G401 (cell line): ENCODE measurements around the gene DHX30. TPM values are rescaled to one million over a fixed set of nuclear protein-coding genes. Genes with fewer than 3 reads are reported as not detected.

Source experiments
- DNase-seq: peaks from one replicate; pipeline ENCODE4 v3.0.0-alpha.2; 2015; ENCODE audit warnings: low spot score
- in situ Hi-C: cut with HindIII; loops from 2 replicates; pipeline ENCODE4 v1.10.0; 2016; ENCODE audit warnings: low sequenced_read_pairs, mixed read lengths
- total RNA-seq: library from RNA; depleted of rRNA; stranded (reverse); fragments of >200 nt; shearing (Covaris generic); gene quantifications from 2 replicates; pipeline ENCODE4 v1.2.3, GENCODE V29; 2014

DHX30 gene
- total RNA-seq, 1 experiment from 2014 or later = 168 TPM

GRCh38 chr3:47849699-47850563, 47.0 kb downstream of the DHX30 start:
- peak; percentile 22 for DNase-seq
- in situ Hi-C loops = no loop called here

DNA sequence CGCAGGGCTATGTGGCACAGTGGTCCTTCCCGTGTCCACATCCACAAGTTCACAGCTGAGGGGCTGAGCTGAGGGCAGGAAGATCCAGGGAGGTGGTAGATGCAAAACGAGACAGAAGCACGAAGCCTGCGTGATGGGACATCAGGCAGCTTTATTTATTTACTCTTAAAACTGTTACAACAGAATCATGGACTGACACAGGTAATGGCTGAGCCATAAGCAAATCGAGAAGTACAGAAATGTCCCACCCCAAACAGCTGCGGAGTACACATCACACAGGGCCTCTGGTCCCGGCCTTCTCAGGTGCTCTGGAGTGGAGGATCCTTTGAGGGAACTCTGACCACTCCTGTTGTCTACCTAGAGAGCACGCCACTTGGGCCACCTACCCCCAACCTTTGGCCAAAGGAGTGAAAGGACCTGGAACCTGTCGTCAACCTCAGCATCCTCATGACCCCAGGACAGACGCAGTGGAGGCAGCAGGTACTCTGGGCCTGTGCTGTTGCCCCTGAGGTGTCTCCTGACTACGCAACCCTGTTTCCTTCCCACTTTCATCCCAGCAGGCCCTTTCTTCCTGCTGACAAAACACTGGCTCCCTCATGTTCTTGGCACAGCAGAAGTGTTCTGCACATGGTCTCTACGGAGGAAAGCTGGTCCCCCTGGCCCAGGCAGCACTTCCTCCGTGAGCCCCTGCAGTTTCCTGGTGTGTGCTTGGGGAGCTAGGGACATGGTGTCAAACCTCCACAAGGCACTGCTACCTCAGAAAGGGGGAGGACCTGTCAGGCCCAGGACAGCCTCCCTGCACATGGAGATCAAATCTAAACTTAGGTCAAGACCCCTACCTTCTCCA, 47.8 kb downstream of the DHX30 start:
- DNase-seq = no peak
- in situ Hi-C loops = no loop called here

DNA sequence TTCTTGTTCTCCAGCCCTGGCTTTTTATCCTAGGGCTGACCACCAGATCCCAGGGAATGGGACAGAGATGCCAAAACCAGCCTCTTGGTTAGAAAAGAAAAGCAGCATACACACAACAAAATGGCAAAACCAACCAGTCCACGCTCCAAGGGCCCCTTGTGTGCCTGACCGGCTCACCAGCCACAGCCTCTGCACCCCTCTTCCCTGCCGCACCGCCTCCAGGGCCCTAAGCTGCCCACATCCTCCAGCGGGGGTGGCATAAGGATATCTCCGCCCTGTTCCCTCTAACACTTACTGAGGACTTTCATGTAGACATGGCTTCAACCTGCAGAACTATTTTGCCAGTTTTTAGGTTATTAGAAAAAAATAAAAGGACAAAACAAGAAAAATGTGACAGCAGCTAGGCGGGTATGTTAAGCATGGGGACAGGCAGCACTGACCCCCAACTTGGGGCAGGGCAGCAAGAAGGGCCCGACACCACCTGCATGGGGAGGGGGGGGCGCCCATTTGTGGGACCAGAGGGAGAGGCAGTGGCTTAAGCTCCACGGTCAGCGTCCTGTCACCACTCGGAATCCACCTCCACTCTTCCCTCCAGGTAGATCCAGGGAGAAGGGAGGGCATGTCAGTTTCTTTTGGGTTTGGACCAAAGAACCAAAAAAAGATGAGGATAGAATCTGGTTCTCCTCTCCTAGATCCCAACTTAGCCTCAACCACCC, 49.1 kb downstream of the DHX30 start:
- in situ Hi-C loops = no loop called here

GRCh38 chr3:47852604-47853602, 50.0 kb downstream of the DHX30 start:
- in situ Hi-C loops = no loop called here

More for the DNA sequence above, 49.1 kb downstream of the DHX30 start:
- DNase-seq = no peak

DNA sequence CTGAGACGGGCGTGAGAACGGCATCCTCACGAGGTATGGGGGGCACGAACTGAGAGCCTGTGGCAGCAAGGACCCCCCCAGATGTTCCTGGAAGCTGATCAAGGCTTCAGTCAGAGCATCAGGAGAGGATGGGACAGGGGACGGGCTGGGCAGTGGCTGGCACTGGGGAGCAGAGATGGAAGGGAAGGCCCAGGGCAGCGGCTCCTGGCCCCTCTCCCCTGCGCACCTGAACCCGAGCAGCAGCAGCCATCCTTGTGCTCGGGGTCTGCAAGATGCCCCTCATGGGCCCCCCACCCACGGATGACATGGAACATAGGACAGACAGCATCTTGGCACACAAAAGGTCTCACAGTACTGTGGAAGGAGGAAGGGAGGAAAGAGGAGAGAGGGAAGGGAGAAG, 51.3 kb downstream of the DHX30 start:
- in situ Hi-C loops = no loop called here
- no peak for DNase-seq

More at GRCh38 chr3:47852604-47853602, 50.0 kb downstream of the DHX30 start:
- no peak for DNase-seq

GRCh38 chr3:47854720-47855455, 52.0 kb downstream of the DHX30 start:
- DNase-seq = no peak
- in situ Hi-C loops = no loop called here

- in situ Hi-C loops = no loop called here
Measured at GRCh38 chr3:47855461-47856383, 52.8 kb downstream of the DHX30 start.

GRCh38 chr3:47856669-47857068, 53.7 kb downstream of the DHX30 start:
- peak; percentile 17 for DNase-seq
- in situ Hi-C loops = no loop called here

More at GRCh38 chr3:47855461-47856383, 52.8 kb downstream of the DHX30 start:
- DNase-seq = no peak

DNA sequence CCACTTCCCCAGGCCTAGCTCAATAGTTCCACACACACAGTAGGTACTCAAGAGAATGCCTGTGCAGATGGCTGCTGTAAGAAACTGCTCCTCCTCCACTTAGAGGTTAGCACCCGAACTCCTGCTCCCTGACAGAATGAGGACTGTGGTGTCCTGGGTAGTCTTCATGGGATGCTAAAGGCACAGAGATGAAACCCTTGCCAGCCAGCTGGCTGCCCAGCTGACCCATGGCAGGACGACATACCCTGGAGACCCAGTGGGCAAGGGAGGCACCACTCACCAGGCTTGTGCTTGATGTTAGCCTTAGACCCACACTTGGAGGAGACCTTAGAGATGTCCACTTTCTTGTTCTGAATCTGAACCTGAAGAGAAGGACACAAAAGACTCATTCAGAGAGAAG, 54.2 kb downstream of the DHX30 start:
- in situ Hi-C loops = no loop called here
- DNase-seq = no peak

DNA sequence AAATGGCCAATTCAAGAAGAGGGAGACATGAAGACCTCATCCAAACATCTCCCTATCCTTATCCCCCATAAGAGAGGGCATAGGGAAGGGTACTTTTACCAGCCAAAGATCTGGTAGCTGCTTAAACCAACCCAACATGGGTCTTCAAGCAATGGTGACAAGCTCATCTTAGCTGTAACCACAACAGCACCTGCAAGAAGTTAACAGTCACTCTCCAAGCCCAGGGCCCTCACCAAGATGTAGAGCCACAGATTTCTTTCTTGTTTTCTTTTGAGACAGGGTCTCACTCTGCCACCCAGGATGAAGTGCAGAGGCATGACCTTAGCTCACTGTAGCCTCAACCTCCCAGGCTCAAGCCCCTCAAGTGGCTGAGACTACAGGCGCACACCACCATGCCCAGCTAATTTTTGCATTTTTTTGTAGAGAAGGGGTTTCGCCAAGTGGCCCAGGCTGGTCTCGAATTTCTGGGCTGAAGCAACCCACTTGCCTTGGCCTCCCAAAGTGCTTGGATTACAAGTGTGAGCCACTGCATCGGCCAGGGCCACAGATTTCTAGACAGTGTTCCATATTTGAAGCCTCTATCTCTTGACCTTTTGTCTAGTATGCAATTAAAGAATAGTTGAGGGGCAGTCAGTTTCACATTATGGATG, 57.1 kb downstream of the DHX30 start:
- in situ Hi-C loops = no loop called here
- no peak for DNase-seq

- in situ Hi-C loops = no loop called here
- DNase-seq = no peak
Measured at GRCh38 chr3:47863391-47864128, 60.6 kb downstream of the DHX30 start.

GRCh38 chr3:47865192-47865591, 62.3 kb downstream of the DHX30 start:
- in situ Hi-C loops = no loop called here
- no peak for DNase-seq

DNA sequence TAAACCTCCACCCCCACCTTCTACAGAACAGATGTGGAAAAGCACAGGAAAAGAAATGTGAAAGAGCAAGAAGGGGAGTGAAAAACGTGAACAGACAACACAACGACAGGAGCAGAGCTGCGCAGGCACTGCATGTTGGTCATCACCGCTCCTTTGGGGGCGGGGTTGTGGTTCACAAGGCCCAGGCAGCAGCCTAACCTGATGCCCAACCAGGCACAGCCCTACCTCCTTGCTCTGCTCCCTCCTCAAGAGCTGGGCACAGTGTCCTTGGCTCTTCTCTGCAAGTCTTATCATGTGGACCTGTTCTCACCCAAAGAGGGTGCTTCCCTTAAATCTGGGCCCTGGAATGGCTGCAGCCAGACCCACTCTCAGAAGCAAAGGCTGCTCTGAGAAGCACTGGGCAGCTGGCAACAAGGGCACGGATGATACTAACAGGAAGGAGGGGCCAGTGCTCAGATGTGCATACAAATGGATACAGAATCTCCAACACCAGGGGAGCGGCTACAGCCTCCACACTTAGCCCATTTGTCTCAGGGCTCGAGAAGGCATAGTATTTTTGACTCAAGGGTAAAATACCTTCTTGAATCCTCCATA, 64.6 kb downstream of the DHX30 start:
- in situ Hi-C loops = no loop called here

DNA sequence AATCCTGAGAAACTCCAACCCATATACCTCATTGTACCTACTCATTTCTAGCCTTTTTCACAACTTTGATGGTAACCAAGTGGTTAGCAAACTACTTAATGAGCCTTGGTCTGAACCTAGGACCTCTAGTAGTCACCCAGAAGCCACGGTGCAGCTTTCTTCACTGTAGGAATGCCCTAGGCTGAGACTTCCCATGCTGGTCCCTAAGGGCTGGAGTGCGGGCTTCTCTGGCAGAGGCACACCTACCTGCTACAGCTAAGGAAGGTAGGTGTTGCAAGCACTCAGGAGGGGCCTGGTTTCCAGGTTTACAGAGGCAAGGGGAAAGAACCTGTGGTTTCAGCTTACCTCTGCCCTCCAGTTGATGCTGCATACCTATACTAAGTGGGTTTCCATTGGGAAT, 65.4 kb downstream of the DHX30 start:
- DNase-seq = no peak
- in situ Hi-C loops = no loop called here

More for the DNA sequence above, 64.6 kb downstream of the DHX30 start:
- no peak for DNase-seq

DNA sequence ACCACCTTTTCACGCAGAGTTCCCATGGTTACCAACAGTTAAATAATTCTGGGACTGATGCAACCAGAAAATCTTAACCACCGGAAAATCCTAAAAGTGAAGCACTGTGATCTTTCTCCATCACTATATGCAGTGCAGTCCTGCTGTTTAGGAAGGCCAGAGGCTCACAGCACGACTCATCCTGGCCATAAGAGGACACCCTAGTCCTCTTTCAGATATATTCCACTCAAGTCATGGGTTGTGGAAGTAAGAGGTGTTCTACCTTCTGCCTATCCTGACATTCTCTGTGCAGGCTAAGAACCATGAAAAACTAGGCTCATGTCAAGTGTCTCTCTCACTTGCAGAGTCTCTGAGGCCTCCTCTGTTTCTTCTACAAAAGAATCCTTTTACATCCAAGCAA, 67.2 kb downstream of the DHX30 start:
- no peak for DNase-seq
- in situ Hi-C loops = no loop called here
